ENCODE data around the gene RACGAP1. TPM values are rescaled to one million over a fixed set of nuclear protein-coding genes. Genes with fewer than 3 reads are reported as not detected.

Gene RACGAP1
- total and polyA plus RNA-seq, 3 donors from 2014 or later, result 48.1 to 118 (median 60.6) TPM

DNA sequence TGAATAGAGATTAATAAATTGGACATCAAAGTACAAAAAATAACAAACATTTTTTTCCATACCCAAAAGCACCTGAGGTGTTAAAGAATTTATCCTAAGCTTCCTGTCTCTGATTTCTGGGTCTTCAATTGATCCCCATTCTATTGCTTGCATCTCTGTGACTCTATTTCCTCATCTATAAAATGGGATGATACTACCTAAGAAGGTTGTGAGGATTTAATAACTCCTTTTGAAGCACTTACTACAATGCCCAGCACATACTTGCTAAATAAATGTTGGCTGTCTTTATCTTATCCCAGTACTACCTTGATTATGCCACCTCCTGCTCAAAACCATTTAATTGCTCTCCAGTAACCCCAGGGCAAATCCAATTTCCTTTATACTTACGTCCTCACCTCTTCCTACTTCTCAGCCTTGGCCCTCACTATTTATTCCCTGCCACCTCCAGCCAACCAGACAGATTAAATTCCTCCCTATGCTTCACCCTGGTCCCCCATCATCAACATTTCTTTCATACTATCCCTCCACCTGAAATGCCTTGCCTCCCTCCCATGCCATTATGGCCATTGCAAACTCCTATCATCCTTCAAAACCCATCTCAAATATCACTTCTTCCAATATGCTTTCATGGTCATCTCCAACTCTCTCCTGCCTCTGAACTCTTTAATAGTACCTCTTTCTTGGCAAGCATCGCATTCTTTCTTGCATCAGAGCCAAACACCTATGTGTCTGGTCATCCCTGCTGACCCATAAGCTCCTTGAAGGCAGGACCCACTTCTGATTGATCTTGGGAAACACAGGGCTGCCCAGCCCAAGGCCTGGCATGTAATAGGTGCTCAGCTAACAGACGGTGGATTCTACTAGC lies 24.2 kb upstream of the RACGAP1 start:
- intact Hi-C loops (cut with DNase I; ENCODE audit: low total_unique reads), result no loop called here

DNA sequence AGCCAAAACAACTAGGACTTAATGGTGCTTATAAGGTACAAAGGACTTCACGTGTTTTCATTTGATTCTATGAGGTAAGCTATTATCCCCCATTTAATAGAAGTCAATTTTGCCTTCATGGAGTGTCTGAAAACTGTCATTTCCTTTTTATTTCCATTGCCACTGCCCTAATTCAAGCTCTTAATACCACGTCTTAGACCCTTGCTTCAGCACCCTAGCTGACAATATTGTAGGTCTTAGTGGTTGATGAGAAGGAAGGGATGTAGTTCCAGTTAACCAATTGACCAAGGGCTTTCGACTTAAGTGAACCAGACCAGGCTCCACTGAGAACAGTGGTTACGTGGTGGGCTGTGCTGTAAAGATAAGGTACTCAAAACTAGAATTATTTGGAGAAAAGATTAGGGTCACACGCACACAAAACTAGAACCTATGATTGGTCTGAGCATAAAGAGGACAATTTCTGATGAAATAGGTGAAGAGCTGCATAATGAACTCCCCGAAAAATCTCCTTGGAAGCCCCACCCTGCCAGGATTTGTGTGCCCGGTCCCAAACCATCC lies 22.5 kb upstream of the RACGAP1 start:
- WGBS, 2 donors, result 94 to 96% methylated on average over 7 of the region's 7 CpGs
- DNase-seq, result no peak
- no peak for TF ChIP-seq POLR2A (IDR thresholded peaks at IDR 0.05)
- TF ChIP-seq, protein P1, sequence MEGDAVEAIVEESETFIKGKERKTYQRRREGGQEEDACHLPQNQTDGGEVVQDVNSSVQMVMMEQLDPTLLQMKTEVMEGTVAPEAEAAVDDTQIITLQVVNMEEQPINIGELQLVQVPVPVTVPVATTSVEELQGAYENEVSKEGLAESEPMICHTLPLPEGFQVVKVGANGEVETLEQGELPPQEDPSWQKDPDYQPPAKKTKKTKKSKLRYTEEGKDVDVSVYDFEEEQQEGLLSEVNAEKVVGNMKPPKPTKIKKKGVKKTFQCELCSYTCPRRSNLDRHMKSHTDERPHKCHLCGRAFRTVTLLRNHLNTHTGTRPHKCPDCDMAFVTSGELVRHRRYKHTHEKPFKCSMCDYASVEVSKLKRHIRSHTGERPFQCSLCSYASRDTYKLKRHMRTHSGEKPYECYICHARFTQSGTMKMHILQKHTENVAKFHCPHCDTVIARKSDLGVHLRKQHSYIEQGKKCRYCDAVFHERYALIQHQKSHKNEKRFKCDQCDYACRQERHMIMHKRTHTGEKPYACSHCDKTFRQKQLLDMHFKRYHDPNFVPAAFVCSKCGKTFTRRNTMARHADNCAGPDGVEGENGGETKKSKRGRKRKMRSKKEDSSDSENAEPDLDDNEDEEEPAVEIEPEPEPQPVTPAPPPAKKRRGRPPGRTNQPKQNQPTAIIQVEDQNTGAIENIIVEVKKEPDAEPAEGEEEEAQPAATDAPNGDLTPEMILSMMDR (IDR thresholded peaks at IDR 0.05), result no peak
- Histone ChIP-seq H3K4me1 (peaks cover 5% of the 10 kb centered on the region), H3K27ac (no peak overlapping the region), H3K4me3 (no peak overlapping the region), H3K9me3 (no peaks in the 10 kb centered on the region), H3K36me3 (ENCODE audit: low read depth, missing control alignments) (no peaks in the 10 kb centered on the region), H3K27me3 (no peaks in the 10 kb centered on the region)
- intact Hi-C loops (cut with DNase I; ENCODE audit: low total_unique reads), result no loop called here

More for the DNA sequence above, 24.2 kb upstream of the RACGAP1 start:
- H3K4me1 ChIP-seq, result peaks cover 5% of the 10 kb centered on the region
- no peaks in the 10 kb centered on the region for H3K9me3 ChIP-seq
- WGBS, 2 donors, result 75 to 84% methylated on average over 3 of the region's 3 CpGs
- DNase-seq, result no peak
- H3K36me3 ChIP-seq (ENCODE audit: low read depth, missing control alignments), result no peaks in the 10 kb centered on the region
- TF ChIP-seq, protein P1 (IDR thresholded peaks at IDR 0.05), result no peak
- TF ChIP-seq POLR2A (IDR thresholded peaks at IDR 0.05), result no peak
- H3K4me3 ChIP-seq, result no peak overlapping the region
- no peak overlapping the region for H3K27ac ChIP-seq
- no peaks in the 10 kb centered on the region for H3K27me3 ChIP-seq

DNA sequence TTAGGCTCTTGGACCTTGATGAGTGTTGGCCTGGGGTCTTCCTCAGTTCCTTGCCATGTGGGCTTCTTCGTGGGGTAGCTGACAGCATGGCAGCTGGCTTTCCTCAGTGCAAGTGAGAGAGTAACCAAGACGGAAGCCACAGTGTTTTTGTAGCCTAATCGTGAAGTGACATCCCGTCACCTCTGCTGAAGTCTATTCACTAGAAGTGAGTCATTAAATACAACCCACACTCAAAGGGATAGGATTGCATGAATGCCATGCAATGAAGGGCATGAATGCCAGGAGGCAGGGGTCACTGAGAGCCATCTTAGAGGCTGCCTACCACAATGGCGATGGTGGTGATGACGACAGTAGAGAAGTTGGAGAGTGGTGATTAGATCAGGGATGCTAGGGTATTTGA lies 18.6 kb upstream of the RACGAP1 start:
- H3K4me1 ChIP-seq, result no peaks in the 10 kb centered on the region
- TF ChIP-seq POLR2A (IDR thresholded peaks at IDR 0.05), result no peak
- TF ChIP-seq, protein P1 (IDR thresholded peaks at IDR 0.05), result no peak
- WGBS, 2 donors, result 69 to 70% methylated on average over 6 of the region's 6 CpGs
- no peaks in the 10 kb centered on the region for H3K9me3 ChIP-seq
- H3K36me3 ChIP-seq (ENCODE audit: low read depth, missing control alignments), result no peaks in the 10 kb centered on the region
- DNase-seq, result no peak
- no peaks in the 10 kb centered on the region for H3K27me3 ChIP-seq
- intact Hi-C loops (cut with DNase I; ENCODE audit: low total_unique reads), result no loop called here
- no peak overlapping the region for H3K4me3 ChIP-seq
- H3K27ac ChIP-seq, result no peak overlapping the region

DNA sequence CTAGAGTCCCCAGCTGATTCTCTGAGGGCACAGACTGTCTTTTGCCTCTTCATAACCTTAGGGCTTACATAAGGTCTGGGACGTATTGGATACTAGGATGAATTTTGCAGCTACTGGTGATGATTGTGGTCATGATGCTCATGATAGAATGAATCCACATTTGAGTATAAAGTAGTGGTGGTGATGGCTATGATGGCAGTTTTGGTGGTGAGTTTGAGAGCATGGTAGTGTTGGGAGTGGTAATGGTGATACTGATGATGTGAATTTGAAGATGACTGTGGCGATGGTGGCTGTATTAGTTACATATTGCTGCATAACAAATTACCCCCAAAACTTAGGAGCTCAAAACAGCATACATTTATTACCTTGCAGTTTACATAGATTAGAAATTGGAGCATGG lies 18.0 kb upstream of the RACGAP1 start:
- DNase-seq, result no peak
- no peaks in the 10 kb centered on the region for H3K36me3 ChIP-seq (ENCODE audit: low read depth, missing control alignments)

More for the DNA sequence above, 18.0 kb upstream of the RACGAP1 start:
- 82 to 92% methylated on average over 2 of the region's 2 CpGs for WGBS, 2 donors
- no peak overlapping the region for H3K27ac ChIP-seq
- no peaks in the 10 kb centered on the region for H3K27me3 ChIP-seq
- intact Hi-C loops (cut with DNase I; ENCODE audit: low total_unique reads), result no loop called here
- no peak overlapping the region for H3K4me3 ChIP-seq
- no peaks in the 10 kb centered on the region for H3K4me1 ChIP-seq
- no peaks in the 10 kb centered on the region for H3K9me3 ChIP-seq
- TF ChIP-seq, protein P1 (IDR thresholded peaks at IDR 0.05), result no peak
- no peak for TF ChIP-seq POLR2A (IDR thresholded peaks at IDR 0.05)

Measured in testis (tissue), 3 donors.